HTR-8/SVneo (cell line): ENCODE results near the gene NISCH.

ENCODE experiments used
- DNase-seq: peaks from one replicate; pipeline ENCODE4 v3.0.0; 2011; ENCODE audit warnings: low spot score, mixed read lengths; ENCODE audit not compliant: insufficient read length
- FAIRE-seq: peaks from 2 replicates; lab custom pipeline; 2011; peaks lifted over from hg19 to GRCh38; lab: Jason Lieb, UNC

NISCH gene

GRCh38 chr3:52506266-52506966 is 51.0 kb downstream of the NISCH start:
- DNase-seq (no peak), FAIRE-seq (no peak)

GRCh38 chr3:52507359-52507758 is 52.0 kb downstream of the NISCH start:
- DNase-seq (peak; percentile 68), FAIRE-seq (peak; percentile 60)

- DNase-seq (no peak), FAIRE-seq (no peak)
These were observed 54.4 kb downstream of the NISCH start for GRCh38 chr3:52509753-52510328.

GRCh38 chr3:52511509-52511908 is 56.1 kb downstream of the NISCH start:
- DNase-seq (no peak), FAIRE-seq (no peak)

GRCh38 chr3:52512105-52512504 is 56.7 kb downstream of the NISCH start:
- DNase-seq (no peak), FAIRE-seq (no peak)

- FAIRE-seq (no peak), DNase-seq (no peak)
These were observed 57.3 kb downstream of the NISCH start for GRCh38 chr3:52512727-52513126.

GRCh38 chr3:52513281-52513680 is 57.9 kb downstream of the NISCH start:
- FAIRE-seq, result no peak

GRCh38 chr3:52514576-52514975 is 59.2 kb downstream of the NISCH start:
- DNase-seq (no peak), FAIRE-seq (no peak)

More at GRCh38 chr3:52513281-52513680, 57.9 kb downstream of the NISCH start:
- no peak for DNase-seq

- FAIRE-seq (no peak), DNase-seq (no peak)
These were observed 59.8 kb downstream of the NISCH start for GRCh38 chr3:52515192-52515591.

- FAIRE-seq (no peak), DNase-seq (no peak)
These were observed 61.2 kb downstream of the NISCH start for GRCh38 chr3:52516509-52517195.

GRCh38 chr3:52517796-52518722 is 62.7 kb downstream of the NISCH start:
- FAIRE-seq, result no peak
- DNase-seq, result no peak

- no peak for DNase-seq
- no peak for FAIRE-seq
These were observed 63.5 kb downstream of the NISCH start for GRCh38 chr3:52518723-52519444.

- DNase-seq, result no peak
- peak; percentile 58 for FAIRE-seq
These were observed 64.2 kb downstream of the NISCH start for GRCh38 chr3:52519445-52520140.

- FAIRE-seq, result no peak
- no peak for DNase-seq
These were observed 64.8 kb downstream of the NISCH start for GRCh38 chr3:52520141-52520667.

- DNase-seq (no peak), FAIRE-seq (no peak)
These were observed 65.5 kb downstream of the NISCH start for GRCh38 chr3:52520716-52521487.

GRCh38 chr3:52521488-52521824 is 66.1 kb downstream of the NISCH start:
- DNase-seq, result no peak
- peak; percentile 48 for FAIRE-seq

GRCh38 chr3:52521881-52522650 is 66.7 kb downstream of the NISCH start:
- FAIRE-seq (no peak), DNase-seq (no peak)
